ENCODE data around the gene RPL36AL.

DNA sequence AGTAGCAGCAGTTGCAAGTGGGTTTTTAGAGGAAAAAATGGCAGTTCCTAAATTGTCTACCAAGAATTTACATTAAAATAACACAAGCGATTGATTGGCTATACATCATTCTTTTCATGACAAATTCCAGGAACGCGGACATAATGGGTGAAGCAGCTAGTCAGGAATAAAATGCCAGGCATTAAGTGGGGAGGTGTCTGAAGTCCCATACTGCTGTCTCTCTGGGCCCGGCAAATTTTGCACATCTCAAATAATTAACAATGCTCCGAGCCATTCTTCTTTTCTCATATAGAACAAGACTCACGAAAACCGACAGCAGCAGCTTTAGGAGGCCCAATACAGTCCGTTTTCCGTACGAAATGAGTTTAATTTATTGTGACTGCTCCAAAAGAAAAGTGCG lies 696 bp downstream of the RPL36AL start:
- TF ChIP-seq EP300 (IDR thresholded peaks at IDR 0.05; ENCODE audit: borderline replicate concordance in 1 of 2, control insufficient read depth in 1 of 2, low read depth in 2 of 2, low read length in 2 of 2), result no peak
- no peak for TF ChIP-seq POLR2A (IDR thresholded peaks at IDR 0.05; ENCODE audit: low read depth, low read length)
- TF ChIP-seq, protein P1, sequence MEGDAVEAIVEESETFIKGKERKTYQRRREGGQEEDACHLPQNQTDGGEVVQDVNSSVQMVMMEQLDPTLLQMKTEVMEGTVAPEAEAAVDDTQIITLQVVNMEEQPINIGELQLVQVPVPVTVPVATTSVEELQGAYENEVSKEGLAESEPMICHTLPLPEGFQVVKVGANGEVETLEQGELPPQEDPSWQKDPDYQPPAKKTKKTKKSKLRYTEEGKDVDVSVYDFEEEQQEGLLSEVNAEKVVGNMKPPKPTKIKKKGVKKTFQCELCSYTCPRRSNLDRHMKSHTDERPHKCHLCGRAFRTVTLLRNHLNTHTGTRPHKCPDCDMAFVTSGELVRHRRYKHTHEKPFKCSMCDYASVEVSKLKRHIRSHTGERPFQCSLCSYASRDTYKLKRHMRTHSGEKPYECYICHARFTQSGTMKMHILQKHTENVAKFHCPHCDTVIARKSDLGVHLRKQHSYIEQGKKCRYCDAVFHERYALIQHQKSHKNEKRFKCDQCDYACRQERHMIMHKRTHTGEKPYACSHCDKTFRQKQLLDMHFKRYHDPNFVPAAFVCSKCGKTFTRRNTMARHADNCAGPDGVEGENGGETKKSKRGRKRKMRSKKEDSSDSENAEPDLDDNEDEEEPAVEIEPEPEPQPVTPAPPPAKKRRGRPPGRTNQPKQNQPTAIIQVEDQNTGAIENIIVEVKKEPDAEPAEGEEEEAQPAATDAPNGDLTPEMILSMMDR (IDR thresholded peaks at IDR 0.05 in 2 of 3, conservative IDR thresholded peaks at IDR 0.05 in 1 of 3; ENCODE audit: control insufficient read depth in 2 of 3, extremely low read depth in 1 of 3, insufficient read depth in 1 of 3, low read depth in 3 of 3, low read length in 3 of 3), result no peak
- no peak for TF ChIP-seq RAD21 (IDR thresholded peaks at IDR 0.05; ENCODE audit: insufficient read depth, low read depth, low read length)
- TF ChIP-seq EZH2 (IDR thresholded peaks at IDR 0.05; ENCODE audit: borderline replicate concordance, control insufficient read depth, low read depth, low read length), result no peak
- TF ChIP-seq IKZF2 (IDR thresholded peaks at IDR 0.05), result no peak
- TF ChIP-seq, protein P2, sequence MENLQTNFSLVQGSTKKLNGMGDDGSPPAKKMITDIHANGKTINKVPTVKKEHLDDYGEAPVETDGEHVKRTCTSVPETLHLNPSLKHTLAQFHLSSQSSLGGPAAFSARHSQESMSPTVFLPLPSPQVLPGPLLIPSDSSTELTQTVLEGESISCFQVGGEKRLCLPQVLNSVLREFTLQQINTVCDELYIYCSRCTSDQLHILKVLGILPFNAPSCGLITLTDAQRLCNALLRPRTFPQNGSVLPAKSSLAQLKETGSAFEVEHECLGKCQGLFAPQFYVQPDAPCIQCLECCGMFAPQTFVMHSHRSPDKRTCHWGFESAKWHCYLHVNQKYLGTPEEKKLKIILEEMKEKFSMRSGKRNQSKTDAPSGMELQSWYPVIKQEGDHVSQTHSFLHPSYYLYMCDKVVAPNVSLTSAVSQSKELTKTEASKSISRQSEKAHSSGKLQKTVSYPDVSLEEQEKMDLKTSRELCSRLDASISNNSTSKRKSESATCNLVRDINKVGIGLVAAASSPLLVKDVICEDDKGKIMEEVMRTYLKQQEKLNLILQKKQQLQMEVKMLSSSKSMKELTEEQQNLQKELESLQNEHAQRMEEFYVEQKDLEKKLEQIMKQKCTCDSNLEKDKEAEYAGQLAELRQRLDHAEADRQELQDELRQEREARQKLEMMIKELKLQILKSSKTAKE (IDR thresholded peaks at IDR 0.05; ENCODE audit: low read depth, poor library complexity, severe bottlenecking), result no peak
- no peak for TF ChIP-seq BCL11A (IDR thresholded peaks at IDR 0.05; ENCODE audit: low read depth, low read length)
- no peak for TF ChIP-seq HCFC1 (IDR thresholded peaks at IDR 0.05; ENCODE audit: low read length)
- no peak for TF ChIP-seq NFYB (IDR thresholded peaks at IDR 0.05; ENCODE audit: insufficient read depth, low read depth, low read length)
- TF ChIP-seq MYC (IDR thresholded peaks at IDR 0.05; ENCODE audit: insufficient read depth, insufficient read length, insufficient replicate concordance, low read length, severe bottlenecking), result no peak
- no peak for TF ChIP-seq SP1 (IDR thresholded peaks at IDR 0.05; ENCODE audit: low read depth, low read length)
